Mucosa of rectum (tissue), 2 donors: ENCODE measurements around the gene CDKAL1.
"Not testable (repeated sequence)": the region's sequence is repeated elsewhere in the genome, so short reads cannot be mapped to it uniquely, and the experiment has no call there.

Experiments used
- H3K27ac ChIP-seq, 2 donors: one replicate each; pipeline ENCODE4 v1.7.0; 2013; ENCODE audit warnings: inconsistent platforms in 2 of 2, low read depth in 2 of 2, low read length in 2 of 2
- H3K27me3 ChIP-seq, 2 donors: one replicate each; pipeline ENCODE4 v1.7.0; 2013; ENCODE audit warnings: low read length in 2 of 2; ENCODE audit not compliant: control insufficient read depth in 2 of 2, insufficient read depth in 2 of 2
- H3K36me3 ChIP-seq, 2 donors: one replicate each; pipeline ENCODE4 v1.7.0; 2013; ENCODE audit warnings: low read length in 2 of 2; ENCODE audit not compliant: control insufficient read depth in 2 of 2, insufficient read depth in 2 of 2
- H3K4me1 ChIP-seq, 2 donors: one replicate each; pipeline ENCODE4 v1.7.0; 2013; ENCODE audit warnings: low read length in 2 of 2, mild to moderate bottlenecking in 1 of 2; ENCODE audit not compliant: control insufficient read depth in 2 of 2, insufficient read depth in 2 of 2
- H3K4me3 ChIP-seq, 2 donors: one replicate each; pipeline ENCODE4 v1.7.0; 2013; ENCODE audit warnings: low read length in 2 of 2
- H3K9ac ChIP-seq, 2 donors: one replicate each; pipeline ENCODE4 v1.7.0; 2013; ENCODE audit warnings: low read length in 2 of 2, low read depth in 1 of 2, mild to moderate bottlenecking in 1 of 2
- H3K9me3 ChIP-seq, 2 donors: one replicate each; pipeline ENCODE4 v1.7.0; 2013; ENCODE audit warnings: low read length in 2 of 2; ENCODE audit not compliant: control insufficient read depth in 2 of 2
- donor health status: healthy.
- donor health status: Normal muscosa, but diverticular disease.

The CDKAL1 gene

GRCh38 chr6:20525208-20525607, 9.0 kb upstream of the CDKAL1 start:
- not testable (repeated sequence) for H3K27ac ChIP-seq, H3K4me3 ChIP-seq, H3K4me1 ChIP-seq, H3K9ac ChIP-seq, H3K27me3 ChIP-seq, H3K9me3 ChIP-seq, H3K36me3 ChIP-seq

GRCh38 chr6:20529086-20529448, 5.2 kb upstream of the CDKAL1 start:
- H3K9ac ChIP-seq, H3K36me3 ChIP-seq, H3K27ac ChIP-seq, H3K9me3 ChIP-seq, H3K4me1 ChIP-seq, H3K27me3 ChIP-seq: not testable (repeated sequence)
- peak overlapping the region in 1 of 2 donors; percentile 43 for H3K4me3 ChIP-seq

GRCh38 chr6:20532881-20533280, 1.4 kb upstream of the CDKAL1 start:
- Histone ChIP-seq H3K9me3 (no peaks in the 10 kb centered on the region), H3K9ac (no peak overlapping the region), H3K4me3 (no peak overlapping the region), H3K27me3 (no peaks in the 10 kb centered on the region), H3K27ac (no peak overlapping the region), H3K4me1 (peaks cover 0 to 8% of the 10 kb centered on the region in 2 donors), H3K36me3 (no peaks in the 10 kb centered on the region)

- H3K9ac ChIP-seq: peak overlapping the region; percentile 83 to 84
These were observed 437 bp upstream of the CDKAL1 start for GRCh38 chr6:20533746-20534294.

GRCh38 chr6:20538131-20538662, 3.9 kb downstream of the CDKAL1 start:
- H3K4me1 ChIP-seq: peaks cover 0 to 6% of the 10 kb centered on the region in 2 donors
- no peaks in the 10 kb centered on the region for H3K9me3 ChIP-seq
- peaks cover 6 to 8% of the 10 kb centered on the region in 2 donors for H3K36me3 ChIP-seq
- no peak overlapping the region for H3K4me3 ChIP-seq
- no peaks in the 10 kb centered on the region for H3K27me3 ChIP-seq
- no peak overlapping the region for H3K9ac ChIP-seq
- H3K27ac ChIP-seq: no peak overlapping the region

More at GRCh38 chr6:20533746-20534294, 437 bp upstream of the CDKAL1 start:
- Histone ChIP-seq H3K36me3 (no peaks in the 10 kb centered on the region), H3K4me1 (peaks cover 0 to 6% of the 10 kb centered on the region in 2 donors), H3K27ac (no peak overlapping the region), H3K27me3 (no peaks in the 10 kb centered on the region), H3K4me3 (peak overlapping the region; percentile 83 to 97), H3K9me3 (no peaks in the 10 kb centered on the region)

GRCh38 chr6:20538907-20539306, 4.7 kb downstream of the CDKAL1 start:
- Histone ChIP-seq H3K27me3 (no peaks in the 10 kb centered on the region), H3K4me3 (no peak overlapping the region), H3K9me3 (no peaks in the 10 kb centered on the region), H3K4me1 (peaks cover 0 to 6% of the 10 kb centered on the region in 2 donors), H3K36me3 (peaks cover 6 to 8% of the 10 kb centered on the region in 2 donors), H3K9ac (no peak overlapping the region), H3K27ac (no peak overlapping the region)

- Histone ChIP-seq H3K9me3 (no peaks in the 10 kb centered on the region), H3K27ac (no peak overlapping the region), H3K27me3 (no peaks in the 10 kb centered on the region), H3K36me3 (peaks cover 6 to 8% of the 10 kb centered on the region in 2 donors), H3K4me1 (peaks cover 0 to 6% of the 10 kb centered on the region in 2 donors), H3K4me3 (no peak overlapping the region), H3K9ac (no peak overlapping the region)
These were observed 5.1 kb downstream of the CDKAL1 start for GRCh38 chr6:20539387-20539786.

- H3K9me3 ChIP-seq: no peaks in the 10 kb centered on the region
- H3K9ac ChIP-seq: no peak overlapping the region
These were observed 6.4 kb downstream of the CDKAL1 start for GRCh38 chr6:20540683-20541082.

GRCh38 chr6:20541382-20541781, 7.1 kb downstream of the CDKAL1 start:
- Histone ChIP-seq H3K27ac (no peak overlapping the region), H3K4me1 (no peaks in the 10 kb centered on the region), H3K9ac (no peak overlapping the region), H3K36me3 (peaks cover 9 to 10% of the 10 kb centered on the region in 2 donors), H3K9me3 (no peaks in the 10 kb centered on the region), H3K27me3 (no peaks in the 10 kb centered on the region), H3K4me3 (no peak overlapping the region)

More at GRCh38 chr6:20540683-20541082, 6.4 kb downstream of the CDKAL1 start:
- peaks cover 6 to 8% of the 10 kb centered on the region in 2 donors for H3K36me3 ChIP-seq
- H3K4me1 ChIP-seq: peaks cover 0 to 1% of the 10 kb centered on the region in 2 donors
- no peak overlapping the region for H3K4me3 ChIP-seq
- no peak overlapping the region for H3K27ac ChIP-seq
- H3K27me3 ChIP-seq: no peaks in the 10 kb centered on the region

- Histone ChIP-seq H3K36me3 (peaks cover 10 to 11% of the 10 kb centered on the region in 2 donors), H3K27me3 (no peaks in the 10 kb centered on the region), H3K9ac (no peak overlapping the region), H3K27ac (no peak overlapping the region), H3K9me3 (no peaks in the 10 kb centered on the region), H3K4me3 (no peak overlapping the region), H3K4me1 (no peaks in the 10 kb centered on the region)
These were observed 8.8 kb downstream of the CDKAL1 start for GRCh38 chr6:20542927-20543602.
